GM12878 (cell line): ENCODE data around the gene COL25A1. TPM values are rescaled to one million over a fixed set of nuclear protein-coding genes. Genes with fewer than 3 reads are reported as not detected.

Source experiments
- CHD2 ChIP-seq: IDR thresholded peaks from 2 replicates; pipeline ENCODE4 v1.6.1; 2011; ENCODE audit warnings: low read depth, low read length, improper control_type of control experiment, borderline replicate concordance
- CUX1 ChIP-seq: IDR thresholded peaks from 2 replicates; pipeline ENCODE4 v1.6.1; 2012; ENCODE audit warnings: improper control_type of control experiment, low read depth, low read length; ENCODE audit not compliant: insufficient replicate concordance
- NBN ChIP-seq: fragments of 450-650 bp; IDR thresholded peaks from 2 replicates; pipeline ENCODE4 v1.6.1; 2016
- PRDM15 ChIP-seq: fragments of 450-650 bp; formaldehyde crosslinking; IDR thresholded peaks from 2 replicates; pipeline ENCODE4 v1.4.0; 2020; ENCODE audit warnings: mild to moderate bottlenecking, moderate library complexity
- SIN3A ChIP-seq: IDR thresholded peaks from 2 replicates; pipeline ENCODE4 v1.6.1; 2012; ENCODE audit warnings: low read depth, low read length, improper control_type of control experiment
- polyA plus RNA-seq, 11 experiments: library from polyadenylated mRNA; depleted of rRNA in 4 of 11; unstranded in 6 of 11; stranded (reverse) in 5 of 11; fragments of >200 nt; fragmentation: Nextera tagmentation in 4 of 11; fragmentation: Illumina TruSeq in 1 of 11; extraction: Ambion mirVana in 4 of 11; extraction: Trizol in 1 of 11; gene quantifications; 1 replicate in 1 of 11; 2 replicates in 10 of 11; pipeline versions ENCODE4 v1.2.1 to v1.2.3, GENCODE V29; 2011 to 2016; ENCODE audit warnings: inconsistent platforms in 2 of 11, missing spikeins in 2 of 11, low read depth in 1 of 11
- total RNA-seq, 4 experiments: library from RNA; depleted of rRNA in 3 of 4; stranded (reverse); fragments of >200 nt in 3 of 4; fragmentation: Illumina TruSeq in 1 of 4; extraction: Trizol in 1 of 4; gene quantifications; 2 replicates each; pipeline versions ENCODE4 v1.2.1 to v1.2.3, GENCODE V29; 2013 to 2021

The COL25A1 gene
- total and polyA plus RNA-seq, 10 of the 15 experiments (the other 5 are each of a cell fraction or from before 2014, with no cell fraction given): 0.01 to 0.26 (median 0.12) TPM; not detected in 6

- no peak for TF ChIP-seq CUX1
- TF ChIP-seq CHD2: no peak
- TF ChIP-seq PRDM15 (CRISPR knock-in tag): no peak
- TF ChIP-seq NBN: no peak
- TF ChIP-seq SIN3A: no peak
Observed at GRCh38 chr4:109004418-109004817, 298.0 kb downstream of the COL25A1 start (continued).
